ENCODE data around the gene SMARCAL1.

SMARCAL1 gene

GRCh38 chr2:216408426-216409290 is 3.6 kb upstream of the SMARCAL1 start:
- H3K4ac ChIP-seq (ENCODE audit: low read depth, low read length): no peak overlapping the region
- no CpG with 5 or more reads among the region's 11 CpGs for WGBS (ENCODE audit: extremely low coverage, insufficient coverage, low lambda C conversion rate)

GRCh38 chr2:216410550-216410949 is 1.7 kb upstream of the SMARCAL1 start:
- no peak overlapping the region for H2AK5ac ChIP-seq (ENCODE audit: low read length)
- no peak overlapping the region for H3K4ac ChIP-seq (ENCODE audit: low read depth, low read length)
- no peak overlapping the region for H2BK15ac ChIP-seq (replicated peaks; ENCODE audit: low read depth)

More at GRCh38 chr2:216408426-216409290, 3.6 kb upstream of the SMARCAL1 start:
- Histone ChIP-seq H3K4me2 (ENCODE audit: low read length) (no peak overlapping the region), H4K8ac (ENCODE audit: low read depth, low read length) (no peak overlapping the region), H3K36me3 (ENCODE audit: control insufficient read depth, insufficient read depth, low read length) (no peaks in the 10 kb centered on the region), H2BK5ac (ENCODE audit: low read length) (no peak overlapping the region), H2BK15ac (replicated peaks; ENCODE audit: low read depth) (no peak overlapping the region), H3K4me1 (ENCODE audit: control insufficient read depth, low read depth, low read length) (peaks cover 2% of the 10 kb centered on the region), H3K56ac (ENCODE audit: low read length) (no peak overlapping the region), H3K79me2 (ENCODE audit: control insufficient read depth, insufficient read depth, low read length) (no peaks in the 10 kb centered on the region), H3K9ac (ENCODE audit: low read length) (no peak overlapping the region), H3K27me3 (ENCODE audit: insufficient read depth, low read length, poor library complexity) (no peaks in the 10 kb centered on the region), H2AK5ac (ENCODE audit: low read length) (no peak overlapping the region), H3K18ac (ENCODE audit: low read length) (no peak overlapping the region), H3K79me1 (ENCODE audit: low read length) (no peaks in the 10 kb centered on the region), H3K23ac (ENCODE audit: low read length) (no peak overlapping the region), H2BK120ac (ENCODE audit: low read depth, low read length) (no peak overlapping the region), H3K27ac (ENCODE audit: low read depth, low read length) (no peak overlapping the region), H4K5ac (ENCODE audit: low read length) (no peak overlapping the region), H3K4me3 (ENCODE audit: low read length) (no peak overlapping the region)
- peak; percentile 80 for DNase-seq

GRCh38 chr2:216413882-216414281 is 1.6 kb downstream of the SMARCAL1 start:
- Histone ChIP-seq H2BK5ac (ENCODE audit: low read length) (no peak overlapping the region), H4K5ac (ENCODE audit: low read length) (no peak overlapping the region), H3K36me3 (ENCODE audit: control insufficient read depth, insufficient read depth, low read length) (peaks cover 2% of the 10 kb centered on the region), H3K27me3 (ENCODE audit: insufficient read depth, low read length, poor library complexity) (no peaks in the 10 kb centered on the region), H3K23ac (ENCODE audit: low read length) (no peak overlapping the region), H3K79me2 (ENCODE audit: control insufficient read depth, insufficient read depth, low read length) (no peaks in the 10 kb centered on the region), H2BK120ac (ENCODE audit: low read depth, low read length) (no peak overlapping the region), H3K4me3 (ENCODE audit: low read length) (no peak overlapping the region), H3K27ac (ENCODE audit: low read depth, low read length) (no peak overlapping the region), H3K79me1 (ENCODE audit: low read length) (no peaks in the 10 kb centered on the region), H3K9ac (ENCODE audit: low read length) (no peak overlapping the region), H2BK15ac (replicated peaks; ENCODE audit: low read depth) (no peak overlapping the region), H2AK5ac (ENCODE audit: low read length) (no peak overlapping the region), H3K4me2 (ENCODE audit: low read length) (no peak overlapping the region), H3K4ac (ENCODE audit: low read depth, low read length) (no peak overlapping the region), H3K56ac (ENCODE audit: low read length) (no peak overlapping the region), H3K18ac (ENCODE audit: low read length) (no peak overlapping the region), H3K4me1 (ENCODE audit: control insufficient read depth, low read depth, low read length) (peaks cover 2% of the 10 kb centered on the region), H4K8ac (ENCODE audit: low read depth, low read length) (no peak overlapping the region)
- WGBS (ENCODE audit: extremely low coverage, insufficient coverage, low lambda C conversion rate): no CpG with 5 or more reads among the region's 5 CpGs
- DNase-seq: no peak

More at GRCh38 chr2:216410550-216410949, 1.7 kb upstream of the SMARCAL1 start:
- DNase-seq: no peak
- Histone ChIP-seq H3K27me3 (ENCODE audit: insufficient read depth, low read length, poor library complexity) (no peaks in the 10 kb centered on the region), H3K56ac (ENCODE audit: low read length) (no peak overlapping the region), H3K79me1 (ENCODE audit: low read length) (no peaks in the 10 kb centered on the region), H3K4me2 (ENCODE audit: low read length) (no peak overlapping the region), H4K8ac (ENCODE audit: low read depth, low read length) (no peak overlapping the region), H4K5ac (ENCODE audit: low read length) (no peak overlapping the region), H2BK120ac (ENCODE audit: low read depth, low read length) (no peak overlapping the region), H3K27ac (ENCODE audit: low read depth, low read length) (no peak overlapping the region), H3K4me3 (ENCODE audit: low read length) (no peak overlapping the region), H3K18ac (ENCODE audit: low read length) (no peak overlapping the region), H3K79me2 (ENCODE audit: control insufficient read depth, insufficient read depth, low read length) (no peaks in the 10 kb centered on the region), H2BK5ac (ENCODE audit: low read length) (no peak overlapping the region), H3K36me3 (ENCODE audit: control insufficient read depth, insufficient read depth, low read length) (no peaks in the 10 kb centered on the region), H3K23ac (ENCODE audit: low read length) (no peak overlapping the region), H3K9ac (ENCODE audit: low read length) (no peak overlapping the region), H3K4me1 (ENCODE audit: control insufficient read depth, low read depth, low read length) (peaks cover 2% of the 10 kb centered on the region)
- no CpG with 5 or more reads among the region's 7 CpGs for WGBS (ENCODE audit: extremely low coverage, insufficient coverage, low lambda C conversion rate)

GRCh38 chr2:216414772-216415319 is 2.6 kb downstream of the SMARCAL1 start:
- no peak overlapping the region for H2BK120ac ChIP-seq (ENCODE audit: low read depth, low read length)

DNA sequence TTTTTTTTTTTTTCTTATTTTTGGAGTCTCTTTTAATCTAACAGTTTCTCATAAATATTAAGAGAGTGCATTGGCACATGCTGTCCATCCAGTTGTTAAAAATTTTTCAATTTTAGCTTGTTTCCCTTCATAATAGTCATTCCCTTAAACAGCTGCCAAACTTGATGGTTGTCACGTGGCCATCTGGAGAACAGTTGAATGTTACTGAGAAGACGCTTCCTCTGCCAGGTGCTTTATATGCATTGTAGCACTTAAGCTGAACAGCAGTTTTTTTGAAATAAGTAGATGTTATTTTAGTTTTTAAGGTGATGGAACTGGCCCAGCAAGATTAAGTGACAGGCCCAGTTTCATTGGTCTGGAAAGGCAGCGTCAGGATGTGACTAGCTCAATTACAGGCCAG is 3.3 kb downstream of the SMARCAL1 start:
- no peaks in the 10 kb centered on the region for H3K27me3 ChIP-seq (ENCODE audit: insufficient read depth, low read length, poor library complexity)
- H3K4me3 ChIP-seq (ENCODE audit: low read length): no peak overlapping the region
- H3K36me3 ChIP-seq (ENCODE audit: control insufficient read depth, insufficient read depth, low read length): peaks cover 2% of the 10 kb centered on the region
- no peaks in the 10 kb centered on the region for H3K79me1 ChIP-seq (ENCODE audit: low read length)
- H2BK120ac ChIP-seq (ENCODE audit: low read depth, low read length): no peak overlapping the region
- no peak overlapping the region for H4K5ac ChIP-seq (ENCODE audit: low read length)
- DNase-seq: no peak
- no peak overlapping the region for H3K9ac ChIP-seq (ENCODE audit: low read length)
- WGBS (ENCODE audit: extremely low coverage, insufficient coverage, low lambda C conversion rate): no CpG with 5 or more reads among the region's 3 CpGs
- no peak overlapping the region for H4K8ac ChIP-seq (ENCODE audit: low read depth, low read length)
- H3K23ac ChIP-seq (ENCODE audit: low read length): no peak overlapping the region
- H2AK5ac ChIP-seq (ENCODE audit: low read length): no peak overlapping the region
- no peak overlapping the region for H3K18ac ChIP-seq (ENCODE audit: low read length)
- H3K4me1 ChIP-seq (ENCODE audit: control insufficient read depth, low read depth, low read length): peaks cover 2% of the 10 kb centered on the region
- H3K79me2 ChIP-seq (ENCODE audit: control insufficient read depth, insufficient read depth, low read length): no peaks in the 10 kb centered on the region
- no peak overlapping the region for H2BK5ac ChIP-seq (ENCODE audit: low read length)
- no peak overlapping the region for H3K4me2 ChIP-seq (ENCODE audit: low read length)
- H3K4ac ChIP-seq (ENCODE audit: low read depth, low read length): no peak overlapping the region
- no peak overlapping the region for H2BK15ac ChIP-seq (replicated peaks; ENCODE audit: low read depth)
- no peak overlapping the region for H3K27ac ChIP-seq (ENCODE audit: low read depth, low read length)
- no peak overlapping the region for H3K56ac ChIP-seq (ENCODE audit: low read length)

More at GRCh38 chr2:216414772-216415319, 2.6 kb downstream of the SMARCAL1 start:
- no peak overlapping the region for H3K4me2 ChIP-seq (ENCODE audit: low read length)
- no peak overlapping the region for H3K4ac ChIP-seq (ENCODE audit: low read depth, low read length)
- no peaks in the 10 kb centered on the region for H3K27me3 ChIP-seq (ENCODE audit: insufficient read depth, low read length, poor library complexity)
- no peak overlapping the region for H4K5ac ChIP-seq (ENCODE audit: low read length)
- no peak overlapping the region for H2AK5ac ChIP-seq (ENCODE audit: low read length)
- no peak overlapping the region for H3K23ac ChIP-seq (ENCODE audit: low read length)
- no peak overlapping the region for H2BK15ac ChIP-seq (replicated peaks; ENCODE audit: low read depth)
- WGBS (ENCODE audit: extremely low coverage, insufficient coverage, low lambda C conversion rate): no CpG with 5 or more reads among the region's 3 CpGs
- no peak overlapping the region for H3K4me3 ChIP-seq (ENCODE audit: low read length)
- no peak overlapping the region for H4K8ac ChIP-seq (ENCODE audit: low read depth, low read length)
- no peaks in the 10 kb centered on the region for H3K79me2 ChIP-seq (ENCODE audit: control insufficient read depth, insufficient read depth, low read length)
- no peak overlapping the region for H3K9ac ChIP-seq (ENCODE audit: low read length)
- no peaks in the 10 kb centered on the region for H3K79me1 ChIP-seq (ENCODE audit: low read length)
- no peak overlapping the region for H2BK5ac ChIP-seq (ENCODE audit: low read length)
- no peak for DNase-seq
- H3K36me3 ChIP-seq (ENCODE audit: control insufficient read depth, insufficient read depth, low read length): peaks cover 2% of the 10 kb centered on the region
- no peak overlapping the region for H3K27ac ChIP-seq (ENCODE audit: low read depth, low read length)
- H3K4me1 ChIP-seq (ENCODE audit: control insufficient read depth, low read depth, low read length): peaks cover 2% of the 10 kb centered on the region
- H3K56ac ChIP-seq (ENCODE audit: low read length): no peak overlapping the region
- no peak overlapping the region for H3K18ac ChIP-seq (ENCODE audit: low read length)
